HG03097 (cell line): Measurements from ENCODE around the gene SRGAP2B.
"Not testable (repeated sequence)": the region's sequence is repeated elsewhere in the genome, so short reads cannot be mapped to it uniquely, and the experiment has no call there.

Source experiments
- ATAC-seq: cut with Tn5 transposase; IDR thresholded peaks from one replicate; pipeline ENCODE4 v1.9.1; 2021; ENCODE audit not compliant: unreplicated experiment, low FRiP score

SRGAP2B gene

GRCh38 chr1:145093517-145094149 is 1.5 kb downstream of the SRGAP2B start:
- not testable (repeated sequence) for ATAC-seq

GRCh38 chr1:145082483-145083255 is 12.5 kb downstream of the SRGAP2B start:
- ATAC-seq: not testable (repeated sequence)

GRCh38 chr1:145080193-145080592 is 14.9 kb downstream of the SRGAP2B start:
- ATAC-seq: not testable (repeated sequence)

GRCh38 chr1:145079737-145080136 is 15.4 kb downstream of the SRGAP2B start:
- ATAC-seq: not testable (repeated sequence)

- ATAC-seq: not testable (repeated sequence)
Observed at GRCh38 chr1:145078787-145079370, 16.2 kb downstream of the SRGAP2B start.

- not testable (repeated sequence) for ATAC-seq
Observed at GRCh38 chr1:145077872-145078786, 17.0 kb downstream of the SRGAP2B start.

GRCh38 chr1:145076877-145077276 is 18.3 kb downstream of the SRGAP2B start:
- ATAC-seq: not testable (repeated sequence)

- not testable (repeated sequence) for ATAC-seq
Observed at GRCh38 chr1:145074021-145074559, 21.0 kb downstream of the SRGAP2B start.

- not testable (repeated sequence) for ATAC-seq
Observed at GRCh38 chr1:145071569-145071968, 23.6 kb downstream of the SRGAP2B start.

GRCh38 chr1:145066486-145066885 is 28.6 kb downstream of the SRGAP2B start:
- ATAC-seq: not testable (repeated sequence)

- ATAC-seq: not testable (repeated sequence)
Observed at GRCh38 chr1:145065194-145065826, 29.8 kb downstream of the SRGAP2B start.

- not testable (repeated sequence) for ATAC-seq
Observed at GRCh38 chr1:145063941-145064648, 31.0 kb downstream of the SRGAP2B start.

GRCh38 chr1:145063285-145063684 is 31.8 kb downstream of the SRGAP2B start:
- not testable (repeated sequence) for ATAC-seq

GRCh38 chr1:145058184-145058583 is 36.9 kb downstream of the SRGAP2B start:
- peak; percentile 39 for ATAC-seq

- peak; percentile 95 for ATAC-seq
Observed at GRCh38 chr1:145055217-145055760, 39.8 kb downstream of the SRGAP2B start.

GRCh38 chr1:145053428-145053827 is 41.7 kb downstream of the SRGAP2B start:
- not testable (repeated sequence) for ATAC-seq

- not testable (repeated sequence) for ATAC-seq
Observed at GRCh38 chr1:145052019-145052776, 42.9 kb downstream of the SRGAP2B start.
